NOMO-1 treated with dmso at 0.1 percent for 144 hours (cell line): ENCODE data around the gene POC1B.
"Not testable (repeated sequence)": the region's sequence is repeated elsewhere in the genome, so short reads cannot be mapped to it uniquely, and the experiment has no call there.

Experiments used
- DNase-seq: peaks from one replicate; lab custom pipeline; 2025; ENCODE audit not compliant: unreplicated experiment; lab: John Stamatoyannopoulos, UW

The POC1B gene

DNA sequence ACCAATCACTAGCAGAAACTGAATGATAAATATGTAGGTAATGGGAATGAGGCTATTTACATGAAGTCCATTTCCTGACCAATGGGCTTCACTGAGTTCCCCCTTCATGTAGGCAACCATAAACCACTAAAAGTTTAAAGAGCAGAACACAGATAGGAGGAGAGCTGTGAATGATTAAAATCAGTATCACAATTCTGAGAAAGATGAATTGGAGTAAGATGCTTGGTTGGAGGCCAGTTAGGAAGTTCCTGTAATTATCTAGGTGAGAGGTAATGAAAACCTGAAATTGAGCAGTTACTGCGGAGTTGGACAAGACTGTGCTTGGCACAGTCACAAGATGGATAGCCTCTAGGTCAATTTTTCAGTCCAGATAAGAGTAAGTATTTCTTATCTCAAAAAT lies 57.8 kb downstream of the POC1B start:
- DNase-seq: no peak

DNA sequence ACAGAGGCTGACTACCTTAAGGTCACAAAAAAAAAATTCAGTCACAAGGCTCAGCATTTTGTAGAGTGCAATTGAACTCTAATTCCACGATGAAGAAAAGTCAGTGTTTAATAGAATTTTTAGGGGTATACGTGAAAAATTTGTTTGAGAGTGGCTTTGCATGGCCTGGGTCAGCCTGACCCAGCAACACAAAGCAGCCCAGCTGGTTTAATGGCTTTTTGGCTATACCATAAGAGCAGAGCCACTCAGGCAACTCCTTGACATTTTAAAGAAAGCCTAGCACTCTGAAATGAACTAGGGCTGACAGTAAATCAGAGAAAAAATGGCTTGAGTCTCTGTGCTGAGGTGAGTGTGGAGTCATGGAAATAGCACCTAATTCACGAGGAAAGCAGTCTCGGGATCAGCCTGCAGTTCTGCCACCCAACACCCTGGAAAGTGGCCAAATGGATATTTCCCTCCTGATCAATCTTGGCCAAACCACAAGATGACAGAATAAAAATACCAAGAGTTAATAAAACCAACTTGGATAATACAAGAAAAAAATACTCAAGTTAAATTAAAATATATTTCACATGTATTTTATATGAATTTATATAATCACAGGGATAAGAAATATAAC lies 60.8 kb downstream of the POC1B start:
- DNase-seq: no peak

DNA sequence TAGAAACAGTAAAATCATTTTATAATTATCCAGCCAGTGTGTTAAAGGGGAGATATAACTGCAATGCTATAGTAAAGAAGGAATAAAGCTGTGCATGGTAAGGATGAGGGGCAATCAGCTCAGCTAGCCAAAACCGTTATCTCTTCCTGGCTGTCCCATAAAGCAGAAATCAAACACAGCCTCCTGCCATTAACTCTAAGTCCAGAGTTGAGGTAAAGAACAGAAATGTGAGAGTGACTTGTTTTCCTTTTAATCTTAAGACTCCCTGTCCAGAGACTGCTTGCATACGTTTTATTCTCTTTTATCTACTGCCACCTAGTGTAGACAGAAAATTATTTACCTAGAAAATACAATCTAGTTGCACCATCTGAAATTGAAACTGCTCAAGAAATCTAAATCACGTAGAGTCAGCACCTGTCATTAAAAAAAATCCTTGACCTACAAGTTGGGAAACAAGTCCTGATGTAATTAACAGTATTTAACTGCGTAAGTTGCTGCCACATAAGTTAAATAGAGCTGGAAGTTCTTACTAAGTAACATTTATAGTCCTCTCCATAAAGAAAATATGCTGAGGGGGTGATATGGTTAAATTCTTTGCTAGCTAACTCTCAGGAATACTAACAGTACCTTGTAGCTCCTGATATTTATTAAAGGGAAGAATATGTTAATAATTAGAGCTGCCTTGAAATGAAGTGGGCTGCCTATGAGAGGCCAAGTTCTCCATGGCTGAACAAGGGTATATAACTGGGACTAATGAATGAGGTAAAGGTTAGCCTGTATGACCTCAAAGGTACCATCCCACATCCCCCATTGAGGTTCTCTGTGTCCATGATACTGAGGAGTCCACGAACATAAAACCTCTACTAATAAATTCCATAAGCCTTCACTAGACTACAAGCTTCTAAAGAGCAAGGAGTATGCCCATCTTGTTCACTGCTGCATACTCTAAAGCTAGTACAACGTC lies 63.9 kb downstream of the POC1B start:
- peak; percentile 38 for DNase-seq

DNA sequence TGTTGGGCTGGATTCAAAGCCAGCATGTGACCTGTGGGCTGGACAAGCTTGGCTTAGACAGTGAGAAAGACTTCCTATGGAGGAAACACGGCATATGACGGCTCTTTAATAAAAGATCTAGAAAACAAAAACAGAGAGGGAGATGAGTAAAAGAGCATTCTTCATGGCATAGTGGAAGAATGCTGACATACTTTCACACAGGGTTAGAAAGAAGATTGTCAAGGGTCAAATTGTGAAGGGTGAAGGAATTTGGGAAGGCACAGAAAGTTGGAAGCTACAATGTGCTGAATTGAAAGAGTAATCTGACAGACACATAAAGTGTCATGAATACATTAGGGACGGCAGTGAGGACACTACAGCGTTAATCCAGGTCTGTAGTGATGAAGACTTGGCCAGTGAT lies 64.7 kb downstream of the POC1B start:
- no peak for DNase-seq

DNA sequence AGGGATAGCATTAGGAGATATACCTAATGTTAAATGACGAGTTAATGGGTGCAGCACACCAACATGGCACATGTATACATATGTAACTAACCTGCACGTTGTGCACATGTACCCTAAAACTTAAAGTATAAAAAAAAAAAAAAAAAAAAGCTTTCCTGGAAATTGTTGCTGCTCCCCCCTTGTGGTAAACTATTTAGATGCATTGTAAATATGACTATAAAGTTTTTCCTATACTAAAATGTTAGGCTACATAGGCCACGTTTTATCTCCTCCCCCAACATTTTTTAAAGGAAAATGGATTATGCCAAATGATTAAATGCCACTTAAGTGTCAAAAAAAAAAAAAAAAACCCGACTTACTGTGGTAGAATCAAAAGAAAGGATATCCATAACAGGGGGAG lies 66.6 kb downstream of the POC1B start:
- DNase-seq: not testable (repeated sequence)

DNA sequence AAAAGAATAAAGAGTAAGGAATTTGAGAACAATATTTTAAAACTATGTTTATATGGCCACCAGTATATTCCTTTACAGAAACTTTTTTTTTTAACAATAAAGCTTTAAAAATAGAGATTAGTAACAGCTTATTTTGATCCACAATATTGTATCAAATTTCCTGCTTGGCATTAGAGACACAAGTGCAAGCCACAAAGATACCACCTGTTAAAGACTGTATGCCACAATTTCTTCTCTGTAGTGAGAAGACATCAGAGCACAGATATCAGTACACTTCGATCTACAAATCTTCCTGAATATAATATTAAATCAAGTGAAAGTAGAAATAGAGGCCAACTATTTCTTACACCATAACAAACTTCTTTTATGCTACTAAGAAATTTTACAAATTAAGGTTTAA lies 69.3 kb downstream of the POC1B start:
- DNase-seq: no peak

DNA sequence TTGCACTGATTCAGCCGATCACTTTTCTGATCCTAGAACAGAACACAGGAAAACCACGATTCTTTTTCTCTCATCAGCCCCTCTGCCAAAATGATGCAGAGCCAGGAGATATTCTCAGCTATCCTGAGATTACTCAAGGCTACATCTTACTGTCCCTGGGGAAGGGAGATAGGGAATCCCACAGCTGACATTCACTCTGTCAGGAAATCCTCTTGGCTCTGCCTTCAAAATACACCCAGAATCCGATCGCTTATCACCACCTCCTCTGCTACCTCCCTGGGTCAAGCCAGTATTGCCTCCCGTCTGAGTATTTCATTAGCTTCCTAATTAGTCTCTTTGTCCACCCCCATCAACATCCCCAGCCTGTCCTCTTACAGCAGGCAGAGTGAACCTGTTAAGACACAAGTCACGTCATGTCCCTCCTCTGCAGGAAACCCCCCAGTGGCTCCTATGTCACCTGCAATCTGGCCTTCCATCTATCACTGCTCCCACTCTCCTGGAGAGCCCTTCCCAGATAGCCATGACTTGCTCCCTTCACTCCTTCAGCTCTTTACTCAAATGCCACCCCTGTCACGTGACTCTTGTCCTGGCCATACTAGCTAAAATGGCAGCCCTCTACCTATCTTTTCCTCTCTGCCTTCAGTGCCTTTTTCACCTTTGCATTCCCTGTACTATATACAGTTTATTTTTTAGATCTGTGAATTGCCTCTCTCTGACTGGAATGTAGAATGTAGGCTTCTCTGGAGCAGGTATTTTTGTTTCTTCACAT lies 71.6 kb downstream of the POC1B start:
- DNase-seq: no peak

DNA sequence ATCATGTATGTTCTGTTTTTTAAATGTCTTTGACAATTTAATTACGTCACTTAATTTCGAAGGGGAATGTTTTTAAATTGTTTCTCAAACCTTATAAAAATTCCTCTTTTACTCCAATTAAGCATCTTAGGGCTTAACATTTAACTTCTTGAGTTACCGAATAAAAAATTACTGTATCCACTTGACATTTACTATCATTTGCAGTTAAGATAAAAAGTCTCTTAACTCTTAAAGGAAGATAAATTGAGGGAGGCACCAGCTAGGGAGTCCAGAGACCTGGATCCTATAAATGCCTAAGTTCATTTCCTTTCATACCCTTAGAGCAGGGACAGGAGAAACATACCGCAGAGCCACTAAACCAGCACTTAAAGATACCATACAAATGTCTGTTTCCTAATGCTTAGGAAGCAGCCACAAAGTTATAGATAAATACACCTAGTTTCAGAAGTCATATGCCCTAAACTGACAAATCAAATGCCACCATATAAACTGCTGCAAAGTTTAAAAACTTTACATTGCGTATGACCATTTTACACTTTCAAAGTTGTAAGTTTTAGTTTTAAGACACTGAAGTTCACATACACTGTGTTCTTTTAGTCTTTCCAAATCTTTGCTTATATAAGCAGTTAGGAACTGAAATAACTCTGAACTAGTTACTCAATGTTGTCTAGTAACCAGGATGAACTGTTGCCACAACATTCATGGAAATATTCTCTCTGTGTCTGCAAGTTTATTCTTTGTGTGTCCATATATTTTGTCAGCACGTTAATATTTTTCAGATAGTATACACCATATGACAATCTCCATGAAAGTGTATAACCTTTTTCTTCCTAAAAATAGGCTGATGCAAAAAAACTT lies 72.5 kb downstream of the POC1B start:
- no peak for DNase-seq

DNA sequence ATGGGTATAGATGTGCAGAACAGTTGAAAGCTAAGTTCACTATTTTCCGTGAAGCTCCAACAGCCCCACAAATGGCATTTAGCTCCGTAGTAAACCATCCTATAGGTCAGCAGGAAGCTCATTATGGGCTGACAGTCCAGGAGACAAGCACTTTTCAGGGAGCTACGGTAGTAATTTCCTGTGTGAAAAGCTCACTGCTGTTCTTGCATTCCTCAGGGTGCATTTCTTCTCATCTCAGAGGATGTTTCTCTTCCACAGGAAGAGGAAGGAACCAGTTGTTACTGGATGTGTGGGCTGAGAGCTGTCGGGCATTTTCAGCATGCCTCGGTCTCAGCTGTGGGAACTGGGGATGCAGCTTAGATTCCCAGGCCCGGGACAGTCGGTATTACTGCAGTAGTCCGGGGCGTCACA lies 74.0 kb downstream of the POC1B start:
- DNase-seq: no peak

DNA sequence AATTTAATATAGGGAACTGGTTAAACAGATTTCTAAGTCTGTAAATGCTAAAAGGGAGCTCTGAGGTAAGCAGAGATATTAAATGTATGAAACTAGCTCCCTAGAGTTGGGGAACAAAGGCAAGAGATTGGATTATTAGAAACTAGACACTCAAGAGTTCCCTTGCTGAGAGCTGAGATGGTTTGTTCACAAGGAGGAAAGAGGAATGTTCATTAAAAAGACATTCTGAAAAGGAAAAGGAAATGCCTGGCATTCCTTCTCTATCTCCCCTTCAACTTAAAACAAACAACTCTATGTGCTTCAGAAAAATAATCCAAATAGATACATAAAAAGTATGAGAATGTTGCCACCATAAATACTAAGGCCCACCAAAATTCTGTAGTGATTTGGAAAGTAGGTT lies 74.9 kb downstream of the POC1B start:
- DNase-seq: no peak

DNA sequence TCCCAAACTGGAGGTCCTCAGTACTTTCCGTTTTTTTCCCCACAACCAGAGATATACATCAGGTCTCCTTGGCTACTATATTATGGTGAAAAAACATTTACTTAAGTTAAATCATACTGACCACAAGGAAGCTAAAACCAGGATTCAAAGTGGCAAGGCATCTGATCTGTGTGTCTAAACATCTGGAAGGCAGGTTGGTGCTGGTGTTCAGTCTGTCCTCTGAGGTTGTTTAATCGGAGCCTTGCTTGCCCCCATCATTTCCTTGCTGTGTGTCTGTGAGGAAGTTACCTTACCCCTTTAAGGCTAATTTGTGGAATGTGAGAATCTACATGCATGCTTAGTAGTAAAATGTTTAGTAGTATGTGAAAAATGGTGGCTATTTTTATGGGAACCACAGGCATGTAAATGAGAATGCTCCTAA lies 76.9 kb downstream of the POC1B start:
- DNase-seq: no peak

DNA sequence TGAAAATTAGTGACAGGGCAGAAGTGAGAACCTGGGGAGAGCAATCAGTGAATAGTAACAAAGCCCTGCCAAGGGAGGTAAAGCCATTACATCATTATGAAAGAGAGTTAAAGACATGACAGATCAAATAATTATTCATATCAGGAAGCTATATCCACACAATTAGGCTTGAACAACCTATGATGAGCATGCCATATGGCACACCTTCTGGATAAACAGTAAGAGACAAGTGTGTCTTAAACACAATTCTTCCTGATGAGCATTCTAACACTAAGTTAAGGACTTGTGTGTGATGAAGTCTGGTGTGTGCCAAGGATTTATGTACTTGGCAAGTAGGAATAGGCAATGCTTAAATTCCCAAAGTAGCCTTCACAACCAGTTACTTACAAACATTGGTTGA lies 77.3 kb downstream of the POC1B start:
- no peak for DNase-seq

DNA sequence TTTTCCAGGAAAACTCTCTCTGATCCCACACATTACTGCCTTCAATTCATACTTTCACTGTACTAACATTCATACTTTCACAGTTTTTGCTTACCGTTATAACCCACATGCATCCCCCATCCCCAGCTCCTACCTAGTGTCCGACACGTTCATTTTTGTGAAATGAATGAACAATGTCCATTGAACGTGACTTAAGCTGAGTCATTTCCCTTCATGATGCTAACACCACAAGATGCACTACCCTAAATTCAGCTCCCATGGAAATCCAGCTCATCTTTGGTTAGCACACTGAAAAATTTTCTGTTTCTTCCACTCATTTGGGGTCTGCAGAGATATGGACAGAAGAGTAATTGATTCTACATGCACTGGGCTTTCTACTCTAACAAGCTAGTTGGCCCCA lies 85.9 kb downstream of the POC1B start:
- DNase-seq: no peak

DNA sequence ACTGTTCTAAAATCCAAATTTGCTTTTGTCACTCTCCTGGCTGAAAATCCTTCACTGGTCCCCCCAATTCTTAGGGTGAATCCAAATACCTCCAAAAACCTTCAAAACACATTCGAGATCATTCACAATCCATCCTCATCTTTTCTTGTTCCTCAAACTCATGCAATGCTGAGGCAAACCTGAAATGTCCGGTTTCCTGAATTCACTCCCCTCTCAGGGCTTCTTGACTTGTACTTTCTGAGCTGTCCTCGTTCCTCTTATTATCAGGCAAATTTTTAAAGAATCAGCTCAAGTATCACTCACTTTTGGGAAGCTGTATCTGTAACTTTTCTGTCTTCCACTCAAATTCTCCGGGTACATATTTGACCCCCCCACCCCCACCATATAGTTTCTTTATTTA lies 88.6 kb downstream of the POC1B start:
- DNase-seq: no peak

DNA sequence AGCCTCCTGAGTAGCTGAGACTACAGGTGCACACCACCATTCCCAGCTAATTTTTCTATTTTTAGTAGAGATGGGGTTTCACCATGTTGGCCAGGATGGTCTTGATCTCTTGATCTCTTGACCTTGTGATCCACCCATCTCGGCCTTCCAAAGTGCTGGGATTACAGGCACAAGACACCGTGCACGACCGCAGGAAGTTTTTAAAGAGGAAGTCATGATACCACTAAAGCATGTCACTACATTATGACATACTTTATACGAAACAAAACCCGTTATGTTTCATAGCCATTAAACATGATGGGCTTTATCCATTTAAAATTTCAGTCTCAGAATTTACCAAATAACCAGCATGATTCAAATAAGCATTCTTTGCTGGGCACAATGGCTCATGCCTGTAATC lies 89.8 kb downstream of the POC1B start:
- no peak for DNase-seq

DNA sequence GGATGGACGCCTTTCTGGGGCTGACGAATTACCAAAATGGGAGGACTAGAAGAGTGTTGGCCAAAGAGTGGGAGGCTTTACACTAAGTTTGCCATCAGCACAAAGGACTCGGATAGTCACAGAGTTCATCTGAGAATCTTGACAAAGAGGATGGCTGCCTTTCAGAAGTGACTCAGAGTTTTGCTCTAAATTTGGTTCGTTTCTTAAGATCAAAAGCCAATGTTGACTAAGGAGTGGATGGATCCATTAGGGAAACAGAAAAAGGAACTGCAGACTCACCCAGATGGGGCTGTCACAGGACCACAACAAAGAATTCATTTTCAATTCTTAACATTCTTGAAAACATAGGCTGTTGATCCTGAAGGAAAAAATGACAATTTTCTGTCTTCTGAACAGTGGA lies 92.2 kb downstream of the POC1B start:
- DNase-seq: no peak

DNA sequence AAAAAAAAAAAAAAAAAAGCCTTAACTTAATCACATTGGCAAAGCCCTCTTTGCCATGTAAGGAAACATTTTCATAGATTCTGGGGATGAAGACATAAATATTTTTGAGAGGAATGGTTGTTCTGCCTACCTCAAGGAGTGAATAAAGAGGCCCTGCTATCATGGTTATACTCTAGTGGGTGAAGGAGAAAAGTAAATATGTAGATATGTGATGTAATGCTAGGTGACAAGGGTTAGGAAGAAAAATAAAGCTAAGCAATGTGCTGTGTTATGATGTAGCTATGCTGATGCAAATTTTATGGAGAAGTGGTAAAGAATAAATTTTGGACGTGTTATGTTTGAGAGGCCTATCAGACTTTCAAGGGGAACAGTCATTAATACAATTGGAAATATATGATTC lies 93.5 kb downstream of the POC1B start:
- no peak for DNase-seq

DNA sequence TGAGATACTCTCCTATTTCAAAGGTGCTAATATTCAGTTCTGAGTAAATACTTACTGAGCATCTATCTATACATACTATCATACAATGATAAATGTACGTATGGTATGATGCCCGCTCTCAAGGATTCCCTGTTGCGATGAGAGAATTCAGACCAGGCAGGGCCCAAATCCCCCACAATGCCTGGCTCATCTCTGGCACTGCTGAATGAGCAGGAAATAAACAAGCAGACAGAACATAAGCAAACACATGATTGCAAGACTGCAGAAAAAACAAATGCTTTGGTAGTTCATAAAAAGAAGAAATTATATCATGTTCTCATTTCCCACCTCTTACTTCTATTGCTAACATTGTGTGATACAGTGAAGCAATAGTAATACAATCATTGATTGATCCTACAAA lies 96.3 kb downstream of the POC1B start:
- DNase-seq: no peak

DNA sequence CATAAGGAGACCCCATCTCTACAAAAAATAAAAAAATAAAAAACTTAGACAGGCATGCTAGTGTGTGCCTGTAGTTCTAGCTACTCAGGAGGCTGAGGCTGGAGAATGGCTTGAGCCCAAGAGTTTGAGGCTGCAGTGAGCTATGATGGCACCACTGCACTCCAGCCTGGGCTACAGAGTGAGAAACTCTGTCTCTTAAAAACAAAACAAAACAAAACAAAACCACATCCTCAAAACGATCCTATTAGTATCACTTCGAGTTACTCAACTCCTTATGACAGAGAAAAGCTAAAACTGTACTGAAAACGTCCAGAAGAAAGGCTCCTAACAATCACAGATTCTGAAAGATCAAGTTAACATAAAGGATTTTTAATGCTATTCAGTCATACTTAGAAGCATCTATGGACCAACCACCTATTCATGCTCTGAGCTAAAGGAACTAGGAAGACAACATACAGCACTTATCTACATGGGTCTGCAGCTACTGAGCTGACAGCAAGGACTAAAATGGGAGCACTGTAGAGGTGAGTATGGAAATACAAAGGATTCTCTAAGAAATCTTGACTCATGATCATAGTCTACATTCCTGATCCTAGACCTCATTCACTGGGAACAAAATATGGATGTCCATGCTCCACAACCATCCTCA lies 98.2 kb downstream of the POC1B start:
- peak; percentile 54 for DNase-seq

DNA sequence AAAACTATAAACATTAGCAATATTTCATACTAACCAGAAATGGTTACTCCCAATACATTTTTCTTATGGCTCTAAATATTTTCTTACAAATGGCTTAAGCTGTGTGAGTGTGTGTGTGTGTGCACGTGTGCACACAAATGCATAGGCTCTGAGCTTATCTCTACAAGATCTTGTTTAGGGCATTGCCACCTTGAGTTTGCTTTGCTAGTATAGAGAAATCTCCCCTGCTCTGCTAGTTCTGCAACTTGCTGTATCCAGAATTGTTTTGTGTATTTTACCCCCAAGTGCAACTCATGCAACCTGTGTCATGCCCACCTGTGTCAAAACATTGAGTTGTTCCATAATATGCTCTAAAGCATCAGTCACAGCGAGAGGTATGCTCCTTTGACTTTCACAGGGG lies 101.0 kb downstream of the POC1B start:
- DNase-seq: no peak
